H9 (cell line): ENCODE measurements around the gene CTNNA3. TPM values are rescaled to one million over a fixed set of nuclear protein-coding genes. Genes with fewer than 3 reads are reported as not detected.

ENCODE experiments used
- DNase-seq: peaks from one replicate; pipeline ENCODE4 v3.0.0-alpha.2; 2017
- H2AFZ ChIP-seq: one replicate; pipeline ENCODE4 v1.6.1; 2013; ENCODE audit warnings: mild to moderate bottlenecking, low read length, control low read depth, moderate library complexity
- H2AK5ac ChIP-seq: 2 replicates; pipeline ENCODE4 v1.6.1; 2013; ENCODE audit warnings: low read length, control low read depth, mixed read lengths; ENCODE audit not compliant: insufficient read length
- H2BK120ac ChIP-seq: one replicate; pipeline ENCODE4 v1.6.1; 2013; ENCODE audit warnings: low read depth, mild to moderate bottlenecking, low read length, control low read depth, inconsistent platforms; ENCODE audit not compliant: poor library complexity, severe bottlenecking
- H2BK12ac ChIP-seq: 2 replicates; pipeline ENCODE4 v1.6.1; 2013; ENCODE audit warnings: low read length, control low read depth, mixed read lengths, low read depth; ENCODE audit not compliant: insufficient read length
- H2BK15ac ChIP-seq: 2 replicates; pipeline ENCODE4 v1.6.1; 2013; ENCODE audit warnings: low read depth, low read length, control low read depth
- H2BK20ac ChIP-seq: one replicate; pipeline ENCODE4 v1.6.1; 2013; ENCODE audit warnings: low read depth, mild to moderate bottlenecking, low read length, control low read depth, inconsistent platforms; ENCODE audit not compliant: poor library complexity, severe bottlenecking
- H2BK5ac ChIP-seq: 2 replicates; pipeline ENCODE4 v1.6.1; 2013; ENCODE audit warnings: low read length, control low read depth, mixed read lengths; ENCODE audit not compliant: insufficient read length
- H3K14ac ChIP-seq: 2 replicates; pipeline ENCODE4 v1.6.1; 2013; ENCODE audit warnings: low read length, control low read depth; ENCODE audit not compliant: insufficient read depth
- H3K18ac ChIP-seq: 2 replicates; pipeline ENCODE4 v1.6.1; 2013; ENCODE audit warnings: low read depth, mild to moderate bottlenecking, mixed read lengths, low read length, control low read depth; ENCODE audit not compliant: insufficient read length
- H3K23ac ChIP-seq: 2 replicates; pipeline ENCODE4 v1.6.1; 2013; ENCODE audit warnings: low read length, control low read depth, mixed read lengths, low read depth; ENCODE audit not compliant: insufficient read length
- H3K23me2 ChIP-seq: 2 replicates; pipeline ENCODE4 v1.6.1; 2013; ENCODE audit warnings: low read depth, mild to moderate bottlenecking, mixed read lengths, low read length, control low read depth; ENCODE audit not compliant: insufficient read length, poor library complexity, severe bottlenecking
- H3K27ac ChIP-seq: 2 replicates; pipeline ENCODE4 v1.5.1; 2013; ENCODE audit warnings: low read length, control low read depth, mixed read lengths, low read depth; ENCODE audit not compliant: insufficient read length
- H3K27me3 ChIP-seq: 2 replicates; pipeline ENCODE4 v1.6.1; 2013; ENCODE audit warnings: low read length, control low read depth, inconsistent platforms; ENCODE audit not compliant: insufficient read depth
- H3K4ac ChIP-seq: 2 replicates; pipeline ENCODE4 v1.6.1; 2013; ENCODE audit warnings: low read depth, mild to moderate bottlenecking, control low read depth, inconsistent platforms, low read length, moderate library complexity
- H3K4me1 ChIP-seq: 2 replicates; pipeline ENCODE4 v1.6.1; 2013; ENCODE audit warnings: low read length, control low read depth, inconsistent platforms; ENCODE audit not compliant: insufficient read depth
- H3K4me2 ChIP-seq: 2 replicates; pipeline ENCODE4 v1.6.1; 2013; ENCODE audit warnings: low read length, control low read depth, mixed read lengths; ENCODE audit not compliant: insufficient read length, insufficient read depth
- H3K56ac ChIP-seq: 2 replicates; pipeline ENCODE4 v1.6.1; 2013; ENCODE audit warnings: low read depth, mild to moderate bottlenecking, mixed read lengths, low read length, control low read depth; ENCODE audit not compliant: insufficient read length
- H3K79me1 ChIP-seq: 2 replicates; pipeline ENCODE4 v1.6.1; 2013; ENCODE audit warnings: low read depth, mild to moderate bottlenecking, moderate library complexity, low read length, control low read depth, inconsistent platforms; ENCODE audit not compliant: insufficient read depth, poor library complexity, severe bottlenecking
- H3K79me2 ChIP-seq: 2 replicates; pipeline ENCODE4 v1.6.1; 2013; ENCODE audit warnings: low read length, control low read depth, inconsistent platforms; ENCODE audit not compliant: insufficient read depth
- H3K9ac ChIP-seq: 2 replicates; pipeline ENCODE4 v1.6.1; 2013; ENCODE audit warnings: low read length, control low read depth, mixed read lengths; ENCODE audit not compliant: insufficient read length; ENCODE audit errors: extremely low read depth
- H3K9me3 ChIP-seq: one replicate; pipeline ENCODE4 v1.6.1; 2013; ENCODE audit warnings: low read depth, low read length, inconsistent platforms; ENCODE audit not compliant: control insufficient read depth
- H3T11ph ChIP-seq: one replicate; pipeline ENCODE4 v1.6.1; 2013; ENCODE audit warnings: mild to moderate bottlenecking, low read length, control low read depth, inconsistent platforms
- H4K20me1 ChIP-seq: one replicate; pipeline ENCODE4 v1.6.1; 2013; ENCODE audit not compliant: control insufficient read depth, insufficient read length, insufficient read depth
- H4K5ac ChIP-seq: 2 replicates; pipeline ENCODE4 v1.6.1; 2013; ENCODE audit warnings: low read depth, mild to moderate bottlenecking, mixed read lengths, low read length, control low read depth; ENCODE audit not compliant: insufficient read length
- H4K8ac ChIP-seq: replicated peaks from 2 replicates; pipeline ENCODE4 v1.6.1; 2013; ENCODE audit warnings: low read length, control low read depth, mixed read lengths, low read depth; ENCODE audit not compliant: insufficient read length
- H4K91ac ChIP-seq: 2 replicates; pipeline ENCODE4 v1.6.1; 2013; ENCODE audit warnings: low read depth, mild to moderate bottlenecking, moderate library complexity, mixed read lengths, low read length, control low read depth; ENCODE audit not compliant: insufficient read length
- H3K27ac Mint-ChIP-seq, 3 experiments: 2 replicates in 2 of 3; 3 replicates in 1 of 3; pipeline ENCODE4 v1.8.0; 2020 to 2021; ENCODE audit warnings: mixed read lengths in 3 of 3, mild to moderate bottlenecking in 1 of 3, moderate library complexity in 1 of 3
- H3K27me3 Mint-ChIP-seq: 2 replicates; pipeline ENCODE4 v1.8.0; 2021; ENCODE audit warnings: low read depth, mild to moderate bottlenecking, moderate library complexity, mixed read lengths
- H3K36me3 Mint-ChIP-seq, 3 experiments: 2 replicates in 2 of 3; 3 replicates in 1 of 3; pipeline ENCODE4 v1.8.0; 2020 to 2021; ENCODE audit warnings: low read depth in 3 of 3, mixed read lengths in 3 of 3; ENCODE audit not compliant: insufficient read depth in 1 of 3
- H3K4me1 Mint-ChIP-seq, 2 experiments: 2 replicates each; pipeline ENCODE4 v1.8.0; 2020; ENCODE audit warnings: mixed read lengths in 2 of 2
- H3K4me3 Mint-ChIP-seq, 2 experiments: 2 replicates in 1 of 2; 3 replicates in 1 of 2; pipeline ENCODE4 v1.8.0; 2020 to 2021; ENCODE audit warnings: mild to moderate bottlenecking in 2 of 2, mixed read lengths in 2 of 2, moderate library complexity in 1 of 2
- H3K9me3 Mint-ChIP-seq, 2 experiments: 2 replicates in 1 of 2; 3 replicates in 1 of 2; pipeline ENCODE4 v1.8.0; 2020; ENCODE audit warnings: mild to moderate bottlenecking in 2 of 2, mixed read lengths in 2 of 2, moderate library complexity in 1 of 2
- CTCF ChIP-seq: fragments of 200-600 bp; sonication (generic); conservative IDR thresholded peaks from 3 replicates; pipeline ENCODE4 v1.8.0; 2021; ENCODE audit warnings: antibody characterized with exemption, mild to moderate bottlenecking
- WGBS: extraction: QIAGEN DNeasy Blood & Tissue Kit; methylation state at CpG from one replicate; pipeline ENCODE4 v1.1.7; 2013; ENCODE audit warnings: missing lambda C conversion rate, low lambda C conversion rate, mixed read lengths; ENCODE audit not compliant: insufficient read length; ENCODE audit errors: extremely low coverage; 5-methylcytosine and 5-hydroxymethylcytosine counted together
- total RNA-seq: library from RNA; stranded (reverse); gene quantifications from 2 replicates; pipeline ENCODE4 v1.2.1, GENCODE V29; 2021

The CTNNA3 gene
- total RNA-seq, 1 experiment from 2014 or later: 3.3 TPM

GRCh38 chr10:66457629-66458028 is 1238.4 kb downstream of the CTNNA3 start:
- Histone ChIP-seq H2BK15ac (no peak overlapping the region), H4K8ac (no peak overlapping the region), H3K9me3 (no peaks in the 10 kb centered on the region), H3K23ac (no peak overlapping the region), H3K79me1 (no peaks in the 10 kb centered on the region), H4K5ac (no peak overlapping the region), H3K27me3 (no peaks in the 10 kb centered on the region), H3K4me2 (no peak overlapping the region), H2AK5ac (no peak overlapping the region), H3K18ac (no peak overlapping the region), H3K27ac (no peak overlapping the region), H2BK20ac (no peak overlapping the region), H2BK12ac (no peak overlapping the region), H3K56ac (no peak overlapping the region), H3T11ph (no peak overlapping the region), H3K23me2 (no peaks in the 10 kb centered on the region), H3K9ac (no peak overlapping the region), H3K14ac (no peak overlapping the region), H3K4me1 (no peaks in the 10 kb centered on the region), H3K79me2 (no peaks in the 10 kb centered on the region), H3K4ac (no peak overlapping the region), H2BK5ac (no peak overlapping the region), H4K20me1 (no peaks in the 10 kb centered on the region), H2AFZ (no peak overlapping the region), H4K91ac (no peak overlapping the region), H2BK120ac (no peak overlapping the region)
- peaks cover 0 to 3% (median 0%) of the 10 kb centered on the region in 3 experiments; a peak in 1 of 7 replicates for H3K36me3 Mint-ChIP-seq
- no peaks in the 10 kb centered on the region for H3K4me1 Mint-ChIP-seq
- H3K27ac Mint-ChIP-seq: no peak overlapping the region
- no peak for TF ChIP-seq CTCF
- no peak overlapping the region for H3K4me3 Mint-ChIP-seq
- no peak for DNase-seq
- no CpG with 5 or more reads among the region's 1 CpG for WGBS
- H3K9me3 Mint-ChIP-seq: peaks cover 9 to 11% of the 10 kb centered on the region in 2 experiments; a peak in 4 of 5 replicates
- H3K27me3 Mint-ChIP-seq: no peaks in the 10 kb centered on the region
